Smooth muscle cell (in vitro differentiated cells): ENCODE data around the gene BCCIP. TPM values are rescaled to one million over a fixed set of nuclear protein-coding genes. Genes with fewer than 3 reads are reported as not detected.

Source experiments
- DNase-seq: peaks from one replicate; lab custom pipeline; 2025; ENCODE audit not compliant: unreplicated experiment; lab: John Stamatoyannopoulos, UW
- H2AFZ ChIP-seq: fragments of 200-600 bp; sonication (generic); 2 replicates; pipeline ENCODE4 v1.6.0; 2016; ENCODE audit warnings: antibody characterized with exemption, low read depth, mild to moderate bottlenecking
- H3F3A ChIP-seq: fragments of 200-600 bp; sonication (generic); 2 replicates; pipeline ENCODE4 v1.6.0; 2017; ENCODE audit warnings: antibody characterized with exemption, low read depth
- H3K27ac ChIP-seq: fragments of 200-600 bp; sonication (generic); 2 replicates; pipeline ENCODE4 v1.5.1; 2016; ENCODE audit warnings: low read depth, mild to moderate bottlenecking
- H3K27me3 ChIP-seq: fragments of 200-600 bp; sonication (generic); 2 replicates; pipeline ENCODE4 v1.6.1; 2016; ENCODE audit warnings: low read depth, mild to moderate bottlenecking
- H3K36me3 ChIP-seq: fragments of 200-600 bp; sonication (generic); 2 replicates; pipeline ENCODE4 v1.5.1; 2016; ENCODE audit warnings: low read depth
- H3K4me1 ChIP-seq: fragments of 200-600 bp; sonication (generic); 2 replicates; pipeline ENCODE4 v1.5.1; 2016; ENCODE audit warnings: low read depth
- H3K4me2 ChIP-seq: fragments of 200-600 bp; sonication (generic); 2 replicates; pipeline ENCODE4 v1.6.0; 2016; ENCODE audit warnings: mild to moderate bottlenecking
- H3K4me3 ChIP-seq: fragments of 200-600 bp; sonication (generic); 2 replicates; pipeline ENCODE4 v1.5.1; 2016; ENCODE audit warnings: mild to moderate bottlenecking
- H3K79me2 ChIP-seq: fragments of 200-600 bp; sonication (generic); 2 replicates; pipeline ENCODE4 v1.6.0; 2016; ENCODE audit warnings: low read depth, mild to moderate bottlenecking
- H3K9ac ChIP-seq: fragments of 200-600 bp; sonication (generic); 2 replicates; pipeline ENCODE4 v1.6.0; 2016; ENCODE audit warnings: low read depth
- H3K9me3 ChIP-seq: fragments of 200-600 bp; sonication (generic); replicated peaks from 2 replicates; pipeline ENCODE4 v1.5.1; 2016; ENCODE audit warnings: low read depth
- H4K20me1 ChIP-seq: fragments of 200-600 bp; sonication (generic); 2 replicates; pipeline ENCODE4 v1.6.0; 2016; ENCODE audit warnings: low read depth
- CTCF ChIP-seq: fragments of 200-600 bp; sonication (generic); IDR thresholded peaks from 2 replicates; pipeline ENCODE4 v1.5.1; 2017; ENCODE audit warnings: borderline replicate concordance, mild to moderate bottlenecking, antibody characterized with exemption; ENCODE audit not compliant: insufficient read depth, poor library complexity, severe bottlenecking
- WGBS: methylation state at CpG from one replicate; pipeline ENCODE4 v1.1.7; 2016; ENCODE audit warnings: low lambda C conversion rate; 5-methylcytosine and 5-hydroxymethylcytosine counted together
- polyA plus RNA-seq: library from polyadenylated mRNA; unstranded; fragments of >200 nt; fragmentation: Nextera tagmentation; extraction: Ambion mirVana; gene quantifications from 2 replicates; pipeline ENCODE4 v1.2.1, GENCODE V29; 2016
- total RNA-seq: library from RNA; depleted of rRNA; stranded (reverse); fragments of >200 nt; gene quantifications from 2 replicates; pipeline ENCODE4 v1.2.3, GENCODE V29; 2014

BCCIP gene
- total and polyA plus RNA-seq, 2 experiments from 2014 or later: 55.3 to 87.5 TPM

GRCh38 chr10:125848371-125848770, 25.0 kb downstream of the BCCIP start:
- Histone ChIP-seq H3F3A (no peaks in the 10 kb centered on the region), H3K4me2 (no peak overlapping the region), H3K4me3 (no peak overlapping the region), H2AFZ (no peak overlapping the region), H3K79me2 (no peaks in the 10 kb centered on the region), H3K27ac (no peak overlapping the region), H3K4me1 (no peaks in the 10 kb centered on the region), H4K20me1 (no peaks in the 10 kb centered on the region), H3K9ac (no peak overlapping the region), H3K36me3 (no peaks in the 10 kb centered on the region), H3K9me3 (no peaks in the 10 kb centered on the region), H3K27me3 (no peaks in the 10 kb centered on the region)
- no peak for DNase-seq
- TF ChIP-seq CTCF: no peak
- WGBS: 86% methylated on average over 2 of the region's 2 CpGs

DNA sequence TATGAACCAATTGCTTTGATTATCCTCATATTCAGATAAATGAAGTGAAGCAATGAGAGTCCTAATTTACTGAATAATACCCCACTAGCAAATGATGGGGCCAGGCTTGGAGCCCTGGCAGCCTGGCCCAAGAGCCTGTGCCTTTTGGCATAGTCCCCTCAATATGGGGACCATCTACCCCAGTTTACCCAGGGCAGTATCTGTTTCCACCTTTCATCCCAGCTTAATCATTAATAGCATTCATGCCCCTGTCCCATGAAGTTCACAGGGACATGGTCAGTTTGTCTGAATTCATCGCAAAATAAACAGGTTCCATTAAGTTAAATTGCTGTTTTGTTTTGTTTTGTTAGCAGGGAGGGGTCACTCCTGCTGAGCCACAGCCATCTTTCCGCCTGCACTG, 25.5 kb downstream of the BCCIP start:
- Histone ChIP-seq H3K79me2 (no peaks in the 10 kb centered on the region), H4K20me1 (no peaks in the 10 kb centered on the region), H3K4me2 (no peak overlapping the region), H2AFZ (no peak overlapping the region), H3K9me3 (no peaks in the 10 kb centered on the region), H3K4me1 (no peaks in the 10 kb centered on the region), H3K27me3 (no peaks in the 10 kb centered on the region), H3K4me3 (no peak overlapping the region), H3K36me3 (no peaks in the 10 kb centered on the region), H3K27ac (no peak overlapping the region), H3F3A (no peaks in the 10 kb centered on the region), H3K9ac (no peak overlapping the region)
- TF ChIP-seq CTCF: no peak
- no peak for DNase-seq
- 96% methylated on average over 2 of the region's 2 CpGs for WGBS

DNA sequence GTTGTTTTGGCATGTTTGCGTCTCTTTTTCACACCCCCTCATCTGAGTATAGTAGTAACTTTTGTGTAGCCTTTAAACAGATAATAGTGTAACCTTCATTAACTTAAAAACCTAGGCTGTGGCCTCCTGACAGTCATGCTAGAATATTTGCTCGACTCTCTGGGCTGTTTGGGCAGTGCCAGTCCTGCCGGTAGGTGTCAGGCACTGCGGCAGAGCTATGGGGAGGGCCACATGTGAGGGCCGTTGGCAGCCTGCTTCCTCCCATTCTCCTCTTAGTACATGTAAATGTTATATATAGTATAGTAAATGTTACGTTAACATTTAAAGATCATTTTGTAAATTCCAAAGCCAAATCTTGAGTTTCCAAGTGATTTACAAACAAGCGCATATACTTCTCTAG, 26.1 kb downstream of the BCCIP start:
- Histone ChIP-seq H3K9ac (no peak overlapping the region), H3F3A (no peaks in the 10 kb centered on the region), H3K27ac (no peak overlapping the region), H3K4me3 (no peak overlapping the region), H3K9me3 (no peaks in the 10 kb centered on the region), H3K79me2 (no peaks in the 10 kb centered on the region), H3K27me3 (no peaks in the 10 kb centered on the region), H3K36me3 (no peaks in the 10 kb centered on the region), H4K20me1 (no peaks in the 10 kb centered on the region), H3K4me2 (no peak overlapping the region), H3K4me1 (no peaks in the 10 kb centered on the region), H2AFZ (no peak overlapping the region)
- no peak for TF ChIP-seq CTCF
- WGBS: 98% methylated on average over 7 of the region's 7 CpGs
- no peak for DNase-seq
